Right ventricle myocardium inferior (tissue), 1 donor: Measurements from ENCODE around the gene TANGO2. TPM values are rescaled to one million over a fixed set of nuclear protein-coding genes. Genes with fewer than 3 reads are reported as not detected.

ENCODE experiments used
- ATAC-seq: fragments of 200-7000 bp; cut with Tn5 transposase; one replicate; pipeline ENCODE4 v1.9.1; 2020; ENCODE audit warnings: mild to moderate bottlenecking, moderate library complexity
- DNase-seq: peaks from one replicate; pipeline ENCODE4 v3.0.0; 2021; ENCODE audit errors: missing footprints
- intact Hi-C: fragments of 100-400 bp; cut with DNase I; formaldehyde crosslinking; loops from one replicate; pipeline ENCODE4 v1.11.0; 2022
- long read RNA-seq: library from polyadenylated mRNA; unstranded; transcript quantifications from one replicate; pipeline ENCODE4 v2.0.0, GENCODE V29; 2021
- total RNA-seq: library from RNA; stranded (reverse); fragmentation: NEBNext Ultra II Directional; extraction: Animal tissue kit (Norgen Biotek cat#: 25700); gene quantifications from one replicate; pipeline ENCODE4 v1.2.1, GENCODE V29; 2021
- donor health status: DM: no; HTN: yes; CAD: no; lungs with severe emphysema.

The TANGO2 gene
- 54.6 TPM for total RNA-seq
- long read RNA-seq, transcript TANGO2-202 (7 exons, 2,011 nt): minor isoform, 5 of 44 reads
- long read RNA-seq, transcript TANGO2-201 (9 exons, 2,273 nt): major isoform, 7 of 44 reads
- long read RNA-seq, partial matches to known transcripts: 3 of 44 reads
- long read RNA-seq, other reads (novel, unspliced or antisense): 24 of 44 reads

- ATAC-seq (peak; percentile 91), DNase-seq (peak; percentile 97)
- intact Hi-C loops: loop anchor here (5.0 kb wide), 1 partner anchor 112 kb away; the partner anchor contains the start of gene ZDHHC8
Measured at GRCh38 chr22:20020533-20021195, at the start of gene TANGO2. Gene TANGO2, plus strand, starts transcription at chr22:20021110. Its CDS starts 15,689 bp downstream, at chr22:20036799.

DNA sequence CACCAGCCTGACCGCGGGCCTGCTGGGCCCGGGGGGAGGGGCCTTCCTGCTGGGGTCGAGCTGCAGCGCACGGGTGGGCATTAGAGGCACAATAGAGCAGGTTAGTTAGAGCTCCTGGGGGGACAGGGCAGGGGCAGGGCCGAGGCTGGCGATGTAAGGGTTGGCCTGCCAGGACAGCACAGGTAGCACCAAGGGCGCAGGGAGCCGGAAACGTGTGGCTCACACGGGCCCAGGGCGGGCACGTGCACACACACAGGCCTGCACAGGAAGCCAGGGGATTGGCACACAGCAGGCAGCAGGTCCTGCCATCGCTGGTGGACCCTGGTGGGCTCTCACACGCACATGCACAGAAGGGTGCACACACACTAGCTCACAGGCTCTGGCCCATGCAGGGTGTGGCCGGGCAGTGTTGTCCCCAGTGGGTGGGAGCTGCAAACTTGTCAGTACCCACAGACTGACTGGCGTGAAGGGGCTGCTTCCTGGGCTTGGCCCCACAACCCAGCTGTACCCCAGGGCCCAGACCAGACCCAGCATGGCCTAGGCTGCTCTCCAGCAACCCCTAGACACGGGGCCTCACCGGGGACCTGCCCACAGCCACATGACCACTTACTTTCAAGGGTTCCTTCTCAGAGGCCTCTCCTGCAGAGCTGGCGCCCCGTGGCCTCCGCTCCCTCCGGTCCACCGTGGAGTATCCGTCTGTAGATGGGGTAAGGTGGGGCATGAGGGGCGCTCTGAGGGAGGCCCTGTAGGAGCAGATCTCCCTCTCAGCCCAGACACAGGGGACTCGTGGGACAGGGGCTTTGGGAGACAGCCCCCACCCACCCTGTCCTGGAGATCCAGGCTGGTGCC, 49.4 kb upstream of the TANGO2 start:
- ATAC-seq: peak; percentile 3
- intact Hi-C loops: no loop called here

DNA sequence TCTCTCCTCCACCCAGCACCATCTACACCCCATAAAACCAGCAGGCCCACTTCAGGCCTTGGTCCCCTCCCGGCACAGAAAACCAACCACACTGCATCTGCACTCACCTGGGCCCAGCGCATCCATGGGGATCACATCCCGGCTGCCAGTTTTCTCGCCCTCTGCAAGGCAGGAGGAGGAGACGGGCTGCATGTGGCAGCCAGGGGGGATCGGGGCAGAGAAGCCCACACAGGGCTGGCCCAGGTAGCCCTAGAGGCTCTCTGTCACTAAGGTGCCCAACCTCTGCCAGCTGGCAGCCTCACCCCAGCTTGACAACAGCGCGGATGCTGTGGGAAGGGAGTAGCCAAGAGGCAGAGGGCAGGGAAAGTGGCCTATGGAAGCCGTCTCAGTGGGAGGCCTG, 48.7 kb upstream of the TANGO2 start:
- DNase-seq (no peak), ATAC-seq (no peak)
- intact Hi-C loops: no loop called here

More for the DNA sequence above, 49.4 kb upstream of the TANGO2 start:
- DNase-seq: no peak

DNA sequence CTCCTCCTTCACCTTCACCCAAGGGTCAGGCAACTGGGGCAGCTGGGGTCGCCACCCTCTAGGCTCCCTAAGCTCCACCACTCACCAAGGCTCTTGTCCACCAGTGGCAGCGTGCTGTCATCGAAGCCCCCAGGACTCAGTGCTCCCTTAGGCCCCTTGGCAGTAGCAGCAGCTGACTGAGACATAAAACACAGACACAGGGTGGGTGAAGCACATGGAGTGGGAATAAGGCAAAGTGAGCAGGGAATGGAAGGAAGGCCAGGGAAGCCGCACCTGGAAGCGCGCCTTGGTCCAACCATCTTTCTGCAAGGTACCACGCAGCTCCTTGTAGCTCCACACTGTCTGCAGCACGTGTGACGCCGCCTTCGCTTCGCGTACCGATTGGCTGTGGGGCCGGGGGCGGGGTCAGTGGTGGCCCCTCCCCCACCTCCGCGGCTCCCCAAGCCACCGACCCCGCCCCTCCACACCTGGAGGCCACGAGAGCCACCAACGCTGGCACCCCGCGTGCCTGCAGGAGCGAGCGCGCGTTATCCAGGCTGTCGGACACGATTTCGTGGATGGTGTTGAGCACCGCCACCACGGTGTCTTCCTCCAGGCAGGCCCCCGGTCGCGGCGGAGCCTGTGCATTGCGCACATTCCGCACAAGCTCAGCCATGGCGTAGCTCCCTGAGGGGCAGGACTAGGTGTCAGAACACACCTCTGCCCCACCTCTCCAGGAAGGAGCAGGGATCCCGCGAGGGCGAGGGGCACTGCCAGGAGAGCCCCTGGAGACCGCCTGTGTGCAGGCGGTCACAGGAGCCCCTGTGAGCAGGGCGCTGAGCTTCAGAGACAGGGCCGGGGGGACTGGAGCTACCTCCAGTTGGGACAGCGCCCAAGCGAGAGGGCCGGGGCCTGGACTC, 48.0 kb upstream of the TANGO2 start:
- intact Hi-C loops: no loop called here
- ATAC-seq (no peak), DNase-seq (no peak)

GRCh38 chr22:19973551-19974267, 47.2 kb upstream of the TANGO2 start:
- ATAC-seq (no peak), DNase-seq (no peak)
- intact Hi-C loops: no loop called here

DNA sequence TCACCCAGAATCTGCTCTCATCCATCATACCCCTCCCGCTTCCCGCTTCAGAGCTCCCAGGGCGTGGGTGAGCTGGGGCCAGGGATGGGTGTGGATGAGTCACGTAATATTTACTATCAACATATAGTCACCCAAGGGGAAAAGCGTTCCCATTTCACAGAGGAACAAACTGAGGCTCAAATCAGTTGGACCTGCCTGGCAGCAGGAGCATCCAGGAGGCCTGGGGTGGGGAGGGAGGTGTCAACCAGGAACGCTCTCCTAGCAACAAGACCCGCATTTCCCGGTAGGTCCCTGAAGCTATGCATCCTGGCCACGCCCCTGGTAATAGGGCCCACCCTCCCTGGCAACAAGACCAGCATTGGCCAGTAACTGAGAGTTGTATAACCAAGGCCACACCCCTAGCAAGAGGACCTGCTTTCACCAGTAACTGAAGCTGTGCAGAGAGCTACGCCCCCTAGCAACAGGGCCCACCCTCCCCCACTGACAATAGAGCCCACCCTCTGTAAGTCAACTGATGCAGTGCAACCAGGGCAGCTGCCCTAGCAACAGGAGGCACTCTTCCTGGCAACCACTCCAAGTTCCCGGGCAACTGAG, 46.5 kb upstream of the TANGO2 start:
- no peak for ATAC-seq
- intact Hi-C loops: no loop called here

GRCh38 chr22:19974935-19975706, 45.8 kb upstream of the TANGO2 start:
- DNase-seq (no peak), ATAC-seq (no peak)
- intact Hi-C loops: no loop called here

More for the DNA sequence above, 46.5 kb upstream of the TANGO2 start:
- no peak for DNase-seq

DNA sequence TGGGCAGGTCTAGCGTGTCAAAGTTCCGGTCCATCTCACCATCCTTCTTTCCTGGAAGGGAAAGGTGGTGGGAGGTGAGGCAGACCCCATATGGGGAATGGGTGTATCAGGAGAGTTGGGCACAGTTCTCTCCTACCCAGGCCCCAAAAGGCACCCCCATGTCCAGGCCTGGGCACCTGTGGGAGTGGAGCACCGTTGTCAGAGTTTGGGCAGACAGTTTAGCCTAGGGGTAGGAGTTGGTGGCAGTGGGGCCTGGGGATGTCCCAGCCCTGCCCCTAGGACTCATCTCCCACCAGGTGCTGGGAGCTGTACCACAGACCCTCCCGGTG, 45.2 kb upstream of the TANGO2 start:
- no peak for DNase-seq
- no peak for ATAC-seq
- intact Hi-C loops: no loop called here

DNA sequence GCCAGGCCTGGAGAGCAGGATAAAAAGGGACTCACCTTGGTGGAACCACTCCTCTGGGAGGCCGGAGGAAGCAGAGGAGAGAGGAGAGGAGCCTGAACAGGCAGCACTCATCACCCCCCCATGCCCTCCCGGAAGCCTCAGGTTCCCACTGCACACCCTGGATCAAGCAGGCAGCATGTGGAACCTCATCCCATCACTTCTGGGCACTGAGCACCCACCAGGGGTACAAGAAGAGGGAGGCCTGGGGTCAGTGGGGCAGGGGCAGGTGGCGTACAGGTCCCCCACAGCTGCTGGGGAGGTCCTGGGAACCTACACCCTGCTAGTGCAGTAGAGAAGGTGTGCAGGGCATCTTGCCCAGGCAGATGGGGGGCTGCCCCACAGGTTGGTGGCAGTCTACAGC, 44.2 kb upstream of the TANGO2 start:
- ATAC-seq (no peak), DNase-seq (no peak)
- intact Hi-C loops: no loop called here

DNA sequence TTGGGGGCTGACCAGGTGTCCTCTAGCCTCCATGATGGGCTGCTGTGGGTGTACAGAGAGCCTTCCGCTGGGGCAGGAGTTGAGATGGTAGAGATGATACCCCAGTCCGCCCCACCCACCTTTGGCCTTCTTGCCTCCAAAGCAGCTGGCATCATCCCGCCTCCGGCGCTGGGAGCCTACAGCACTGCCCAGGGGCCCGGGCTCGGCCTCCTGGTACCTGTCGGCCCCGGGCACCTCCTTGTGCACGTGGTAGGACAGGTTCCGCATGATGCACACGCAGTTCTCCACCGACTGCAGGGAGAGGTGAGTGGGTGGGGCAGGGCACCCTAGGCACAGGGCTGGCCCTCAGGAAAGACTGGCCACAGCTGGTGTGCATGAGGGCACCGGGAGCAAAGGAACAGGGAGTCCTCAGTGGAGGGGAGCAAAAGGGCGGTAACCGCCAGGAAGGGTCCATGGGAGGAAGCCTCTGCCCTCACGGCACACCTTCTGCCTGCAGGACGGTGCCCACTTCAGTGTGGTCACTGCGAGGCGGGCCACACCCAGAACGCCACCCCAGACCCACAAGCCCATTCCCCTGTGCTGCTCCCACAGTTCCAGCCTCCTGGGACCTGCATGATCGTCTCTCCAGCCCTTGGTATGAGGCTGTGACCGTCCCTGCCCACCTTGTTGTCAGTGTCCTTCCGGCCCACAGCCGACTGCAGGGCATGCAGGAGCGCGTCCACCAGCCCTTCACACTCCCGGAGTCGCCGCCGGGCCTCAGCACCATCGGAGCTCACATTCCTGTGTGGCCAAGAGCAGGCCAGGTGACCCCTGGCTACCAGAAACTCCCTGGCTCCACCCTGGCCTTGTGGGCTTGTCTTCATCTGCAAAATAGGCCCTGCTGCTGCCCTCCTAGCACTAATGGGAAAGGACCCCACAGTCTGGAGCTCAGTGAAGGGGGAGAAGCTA, 43.3 kb upstream of the TANGO2 start:
- intact Hi-C loops: no loop called here
- no peak for ATAC-seq
- DNase-seq: no peak

DNA sequence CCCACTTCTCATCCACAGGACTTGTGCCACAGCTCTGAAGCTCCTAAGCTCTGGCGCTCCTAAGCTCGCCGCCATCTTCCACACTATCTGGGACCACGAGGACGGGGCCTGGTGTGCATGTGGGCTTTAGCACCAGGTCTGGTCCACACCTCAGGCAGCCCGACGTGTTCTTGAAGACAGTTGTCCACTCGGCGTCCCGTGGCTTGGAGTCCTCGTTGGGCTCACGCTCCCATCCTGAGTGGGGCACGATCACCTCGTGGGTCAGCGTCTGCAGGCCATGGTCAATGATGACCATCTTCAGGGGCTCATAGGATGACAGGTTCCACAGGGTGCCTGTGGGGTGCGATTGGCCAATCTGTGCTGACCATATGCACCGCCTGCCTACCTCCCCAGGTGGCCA, 42.2 kb upstream of the TANGO2 start:
- intact Hi-C loops: no loop called here
- DNase-seq: no peak
- ATAC-seq: no peak

DNA sequence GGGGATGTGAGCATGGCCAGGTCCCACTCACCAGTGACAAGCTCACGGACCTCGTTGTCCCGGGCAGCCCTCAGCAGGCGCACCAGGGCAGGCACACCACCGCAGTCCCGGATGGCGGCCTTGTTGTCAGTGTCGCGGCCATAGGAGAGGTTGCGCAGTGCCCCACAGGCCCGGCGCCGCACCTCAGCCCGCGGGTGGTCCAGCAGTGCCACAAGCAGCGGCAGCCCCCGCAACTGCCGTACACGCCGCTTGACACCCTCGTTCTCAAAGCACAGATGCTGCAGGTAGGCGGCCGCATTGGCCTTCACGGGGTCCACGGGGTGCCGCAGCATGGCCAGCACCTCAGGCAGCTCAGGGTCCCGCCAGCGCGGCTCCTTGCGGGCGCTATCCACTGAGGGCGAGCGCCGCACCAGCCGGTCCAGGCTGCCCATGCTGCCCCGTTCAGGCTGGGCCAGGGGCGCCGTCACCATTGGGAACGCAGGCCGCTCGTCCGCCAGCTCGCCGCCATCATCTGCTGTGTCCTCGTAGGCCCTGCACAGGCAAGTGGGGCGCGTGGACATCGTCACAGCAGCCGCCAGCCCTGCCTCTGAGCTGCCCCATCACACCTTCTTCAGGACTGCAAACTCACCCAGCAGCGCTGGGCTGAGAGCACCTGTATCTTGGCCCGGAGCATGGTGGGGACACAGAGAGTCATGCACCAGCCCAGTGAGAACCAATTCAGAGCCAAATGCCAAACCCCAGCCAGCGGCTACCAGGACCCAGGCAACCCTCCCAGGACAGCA, 41.0 kb upstream of the TANGO2 start:
- no peak for ATAC-seq
- intact Hi-C loops: no loop called here
- DNase-seq: peak; percentile 68

DNA sequence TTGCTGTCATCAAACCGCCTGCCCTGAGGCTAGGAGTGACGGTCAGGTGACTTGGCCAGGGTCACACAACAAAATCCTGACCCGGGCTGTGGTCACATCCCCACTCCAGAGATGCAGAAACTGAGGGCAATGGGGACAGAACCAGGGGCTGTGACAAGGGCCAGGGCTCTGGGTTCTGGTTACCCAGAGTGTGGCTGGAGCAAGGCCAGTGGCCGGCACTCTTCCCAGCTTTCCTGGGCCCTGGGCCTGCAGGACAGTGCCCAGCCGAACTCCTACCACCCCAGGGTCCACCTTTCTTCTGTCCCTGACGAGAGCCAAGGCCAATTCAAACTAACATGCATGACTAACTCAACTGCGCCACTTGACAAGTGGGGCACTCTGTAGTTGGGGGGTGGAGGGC, 40.1 kb upstream of the TANGO2 start:
- intact Hi-C loops: no loop called here
- no peak for ATAC-seq
- DNase-seq: peak; percentile 42

DNA sequence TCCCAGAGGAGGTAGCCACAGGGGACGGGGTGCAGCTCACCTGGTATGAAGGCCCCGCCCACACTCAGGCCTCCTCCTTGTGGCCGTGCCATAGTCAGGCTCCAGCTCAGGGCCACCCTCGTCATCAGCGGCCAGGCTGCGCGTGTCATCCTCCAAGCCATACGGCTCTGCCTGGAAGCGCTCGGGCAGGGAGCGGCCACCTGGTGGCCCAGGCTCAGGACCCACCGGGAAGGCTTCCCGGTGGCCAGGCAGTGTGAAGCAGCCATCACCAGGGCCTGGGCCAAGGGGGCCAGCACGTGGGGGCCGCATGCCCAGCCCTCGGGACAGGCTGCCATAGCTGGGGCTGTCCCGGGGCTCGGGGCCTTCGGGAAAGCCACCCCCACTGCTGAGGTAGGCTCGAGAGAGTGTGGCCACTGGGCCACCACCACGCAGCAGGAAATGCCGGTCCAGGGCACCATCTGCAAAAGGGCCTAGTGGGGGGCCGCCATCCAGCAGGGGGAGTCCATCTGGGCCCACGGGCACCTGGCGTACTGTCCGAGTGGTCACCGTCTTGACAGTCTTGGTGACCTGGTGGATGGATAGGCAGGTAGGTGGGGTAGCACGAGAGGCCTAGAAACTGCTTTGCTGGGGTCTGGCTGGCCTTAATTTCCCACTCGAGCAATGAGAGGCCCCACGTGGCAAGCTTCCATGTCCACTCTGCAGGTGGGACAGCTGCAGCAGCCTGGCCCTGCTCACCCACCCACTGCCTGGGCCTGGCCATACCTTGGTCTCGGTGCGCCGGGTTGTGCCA, 39.5 kb upstream of the TANGO2 start:
- intact Hi-C loops: no loop called here
- DNase-seq: peak; percentile 45
- ATAC-seq: no peak
